H9 (cell line): ENCODE results near the gene PCCA. TPM values are rescaled to one million over a fixed set of nuclear protein-coding genes. Genes with fewer than 3 reads are reported as not detected.
A peak's percentile ranks its signal among the peaks of the same experiment; 100 is the strongest.

Source experiments
- DNase-seq: peaks from one replicate; pipeline ENCODE4 v3.0.0-alpha.2; 2017
- H2AFZ ChIP-seq: one replicate; pipeline ENCODE4 v1.6.1; 2013; ENCODE audit warnings: mild to moderate bottlenecking, low read length, control low read depth, moderate library complexity
- H2AK5ac ChIP-seq: 2 replicates; pipeline ENCODE4 v1.6.1; 2013; ENCODE audit warnings: low read length, control low read depth, mixed read lengths; ENCODE audit not compliant: insufficient read length
- H2BK120ac ChIP-seq: one replicate; pipeline ENCODE4 v1.6.1; 2013; ENCODE audit warnings: low read depth, mild to moderate bottlenecking, low read length, control low read depth, inconsistent platforms; ENCODE audit not compliant: poor library complexity, severe bottlenecking
- H2BK12ac ChIP-seq: 2 replicates; pipeline ENCODE4 v1.6.1; 2013; ENCODE audit warnings: low read length, control low read depth, mixed read lengths, low read depth; ENCODE audit not compliant: insufficient read length
- H2BK15ac ChIP-seq: 2 replicates; pipeline ENCODE4 v1.6.1; 2013; ENCODE audit warnings: low read depth, low read length, control low read depth
- H2BK20ac ChIP-seq: one replicate; pipeline ENCODE4 v1.6.1; 2013; ENCODE audit warnings: low read depth, mild to moderate bottlenecking, low read length, control low read depth, inconsistent platforms; ENCODE audit not compliant: poor library complexity, severe bottlenecking
- H2BK5ac ChIP-seq: 2 replicates; pipeline ENCODE4 v1.6.1; 2013; ENCODE audit warnings: low read length, control low read depth, mixed read lengths; ENCODE audit not compliant: insufficient read length
- H3K14ac ChIP-seq: 2 replicates; pipeline ENCODE4 v1.6.1; 2013; ENCODE audit warnings: low read length, control low read depth; ENCODE audit not compliant: insufficient read depth
- H3K18ac ChIP-seq: 2 replicates; pipeline ENCODE4 v1.6.1; 2013; ENCODE audit warnings: low read depth, mild to moderate bottlenecking, mixed read lengths, low read length, control low read depth; ENCODE audit not compliant: insufficient read length
- H3K23ac ChIP-seq: 2 replicates; pipeline ENCODE4 v1.6.1; 2013; ENCODE audit warnings: low read length, control low read depth, mixed read lengths, low read depth; ENCODE audit not compliant: insufficient read length
- H3K23me2 ChIP-seq: 2 replicates; pipeline ENCODE4 v1.6.1; 2013; ENCODE audit warnings: low read depth, mild to moderate bottlenecking, mixed read lengths, low read length, control low read depth; ENCODE audit not compliant: insufficient read length, poor library complexity, severe bottlenecking
- H3K27ac ChIP-seq: 2 replicates; pipeline ENCODE4 v1.5.1; 2013; ENCODE audit warnings: low read length, control low read depth, mixed read lengths, low read depth; ENCODE audit not compliant: insufficient read length
- H3K27me3 ChIP-seq: 2 replicates; pipeline ENCODE4 v1.6.1; 2013; ENCODE audit warnings: low read length, control low read depth, inconsistent platforms; ENCODE audit not compliant: insufficient read depth
- H3K4ac ChIP-seq: 2 replicates; pipeline ENCODE4 v1.6.1; 2013; ENCODE audit warnings: low read depth, mild to moderate bottlenecking, control low read depth, inconsistent platforms, low read length, moderate library complexity
- H3K4me1 ChIP-seq: 2 replicates; pipeline ENCODE4 v1.6.1; 2013; ENCODE audit warnings: low read length, control low read depth, inconsistent platforms; ENCODE audit not compliant: insufficient read depth
- H3K4me2 ChIP-seq: 2 replicates; pipeline ENCODE4 v1.6.1; 2013; ENCODE audit warnings: low read length, control low read depth, mixed read lengths; ENCODE audit not compliant: insufficient read length, insufficient read depth
- H3K56ac ChIP-seq: 2 replicates; pipeline ENCODE4 v1.6.1; 2013; ENCODE audit warnings: low read depth, mild to moderate bottlenecking, mixed read lengths, low read length, control low read depth; ENCODE audit not compliant: insufficient read length
- H3K79me1 ChIP-seq: 2 replicates; pipeline ENCODE4 v1.6.1; 2013; ENCODE audit warnings: low read depth, mild to moderate bottlenecking, moderate library complexity, low read length, control low read depth, inconsistent platforms; ENCODE audit not compliant: insufficient read depth, poor library complexity, severe bottlenecking
- H3K79me2 ChIP-seq: 2 replicates; pipeline ENCODE4 v1.6.1; 2013; ENCODE audit warnings: low read length, control low read depth, inconsistent platforms; ENCODE audit not compliant: insufficient read depth
- H3K9ac ChIP-seq: 2 replicates; pipeline ENCODE4 v1.6.1; 2013; ENCODE audit warnings: low read length, control low read depth, mixed read lengths; ENCODE audit not compliant: insufficient read length; ENCODE audit errors: extremely low read depth
- H3K9me3 ChIP-seq: one replicate; pipeline ENCODE4 v1.6.1; 2013; ENCODE audit warnings: low read depth, low read length, inconsistent platforms; ENCODE audit not compliant: control insufficient read depth
- H3T11ph ChIP-seq: one replicate; pipeline ENCODE4 v1.6.1; 2013; ENCODE audit warnings: mild to moderate bottlenecking, low read length, control low read depth, inconsistent platforms
- H4K20me1 ChIP-seq: one replicate; pipeline ENCODE4 v1.6.1; 2013; ENCODE audit not compliant: control insufficient read depth, insufficient read length, insufficient read depth
- H4K5ac ChIP-seq: 2 replicates; pipeline ENCODE4 v1.6.1; 2013; ENCODE audit warnings: low read depth, mild to moderate bottlenecking, mixed read lengths, low read length, control low read depth; ENCODE audit not compliant: insufficient read length
- H4K8ac ChIP-seq: replicated peaks from 2 replicates; pipeline ENCODE4 v1.6.1; 2013; ENCODE audit warnings: low read length, control low read depth, mixed read lengths, low read depth; ENCODE audit not compliant: insufficient read length
- H4K91ac ChIP-seq: 2 replicates; pipeline ENCODE4 v1.6.1; 2013; ENCODE audit warnings: low read depth, mild to moderate bottlenecking, moderate library complexity, mixed read lengths, low read length, control low read depth; ENCODE audit not compliant: insufficient read length
- H3K27ac Mint-ChIP-seq, 3 experiments: 2 replicates in 2 of 3; 3 replicates in 1 of 3; pipeline ENCODE4 v1.8.0; 2020 to 2021; ENCODE audit warnings: mixed read lengths in 3 of 3, mild to moderate bottlenecking in 1 of 3, moderate library complexity in 1 of 3
- H3K27me3 Mint-ChIP-seq: 2 replicates; pipeline ENCODE4 v1.8.0; 2021; ENCODE audit warnings: low read depth, mild to moderate bottlenecking, moderate library complexity, mixed read lengths
- H3K36me3 Mint-ChIP-seq, 3 experiments: 2 replicates in 2 of 3; 3 replicates in 1 of 3; pipeline ENCODE4 v1.8.0; 2020 to 2021; ENCODE audit warnings: low read depth in 3 of 3, mixed read lengths in 3 of 3; ENCODE audit not compliant: insufficient read depth in 1 of 3
- H3K4me1 Mint-ChIP-seq, 2 experiments: 2 replicates each; pipeline ENCODE4 v1.8.0; 2020; ENCODE audit warnings: mixed read lengths in 2 of 2
- H3K4me3 Mint-ChIP-seq, 2 experiments: 2 replicates in 1 of 2; 3 replicates in 1 of 2; pipeline ENCODE4 v1.8.0; 2020 to 2021; ENCODE audit warnings: mild to moderate bottlenecking in 2 of 2, mixed read lengths in 2 of 2, moderate library complexity in 1 of 2
- H3K9me3 Mint-ChIP-seq, 2 experiments: 2 replicates in 1 of 2; 3 replicates in 1 of 2; pipeline ENCODE4 v1.8.0; 2020; ENCODE audit warnings: mild to moderate bottlenecking in 2 of 2, mixed read lengths in 2 of 2, moderate library complexity in 1 of 2
- WGBS: extraction: QIAGEN DNeasy Blood & Tissue Kit; methylation state at CpG from one replicate; pipeline ENCODE4 v1.1.7; 2013; ENCODE audit warnings: missing lambda C conversion rate, low lambda C conversion rate, mixed read lengths; ENCODE audit not compliant: insufficient read length; ENCODE audit errors: extremely low coverage; 5-methylcytosine and 5-hydroxymethylcytosine counted together
- total RNA-seq: library from RNA; stranded (reverse); gene quantifications from 2 replicates; pipeline ENCODE4 v1.2.1, GENCODE V29; 2021
- TF ChIP-seq, protein P1 (sequence below): fragments of 200-600 bp; sonication (generic); conservative IDR thresholded peaks from 3 replicates; pipeline ENCODE4 v1.8.0; 2021; ENCODE audit warnings: antibody characterized with exemption, mild to moderate bottlenecking

PCCA gene
- total RNA-seq, 1 experiment from 2014 or later, result 56.5 TPM

- no peak overlapping the region for H2BK20ac ChIP-seq
- H3K23me2 ChIP-seq, result no peaks in the 10 kb centered on the region
- TF ChIP-seq, protein P1, sequence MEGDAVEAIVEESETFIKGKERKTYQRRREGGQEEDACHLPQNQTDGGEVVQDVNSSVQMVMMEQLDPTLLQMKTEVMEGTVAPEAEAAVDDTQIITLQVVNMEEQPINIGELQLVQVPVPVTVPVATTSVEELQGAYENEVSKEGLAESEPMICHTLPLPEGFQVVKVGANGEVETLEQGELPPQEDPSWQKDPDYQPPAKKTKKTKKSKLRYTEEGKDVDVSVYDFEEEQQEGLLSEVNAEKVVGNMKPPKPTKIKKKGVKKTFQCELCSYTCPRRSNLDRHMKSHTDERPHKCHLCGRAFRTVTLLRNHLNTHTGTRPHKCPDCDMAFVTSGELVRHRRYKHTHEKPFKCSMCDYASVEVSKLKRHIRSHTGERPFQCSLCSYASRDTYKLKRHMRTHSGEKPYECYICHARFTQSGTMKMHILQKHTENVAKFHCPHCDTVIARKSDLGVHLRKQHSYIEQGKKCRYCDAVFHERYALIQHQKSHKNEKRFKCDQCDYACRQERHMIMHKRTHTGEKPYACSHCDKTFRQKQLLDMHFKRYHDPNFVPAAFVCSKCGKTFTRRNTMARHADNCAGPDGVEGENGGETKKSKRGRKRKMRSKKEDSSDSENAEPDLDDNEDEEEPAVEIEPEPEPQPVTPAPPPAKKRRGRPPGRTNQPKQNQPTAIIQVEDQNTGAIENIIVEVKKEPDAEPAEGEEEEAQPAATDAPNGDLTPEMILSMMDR, result no peak
- H3K14ac ChIP-seq, result no peak overlapping the region
- no peaks in the 10 kb centered on the region for H3K27me3 ChIP-seq
- no peak overlapping the region for H4K91ac ChIP-seq
- peaks cover 21 to 33% (median 26%) of the 10 kb centered on the region in 3 experiments for H3K36me3 Mint-ChIP-seq
- H3K4me1 ChIP-seq, result peaks cover 6% of the 10 kb centered on the region; the same call in 1 of the 2 replicates
- H2BK12ac ChIP-seq, result no peak overlapping the region
- no peak overlapping the region for H2BK5ac ChIP-seq
- no peak overlapping the region for H2BK120ac ChIP-seq
- peak overlapping the region; percentile 84 to 97 (median 90); a peak in 6 of 7 replicates for H3K27ac Mint-ChIP-seq
- no peak overlapping the region for H3K4me2 ChIP-seq
- H4K20me1 ChIP-seq, result no peaks in the 10 kb centered on the region
- no peak overlapping the region for H3K4ac ChIP-seq
- no peak overlapping the region for H4K5ac ChIP-seq
- H3K79me2 ChIP-seq, result no peaks in the 10 kb centered on the region
- H3K56ac ChIP-seq, result no peak overlapping the region
- H3K23ac ChIP-seq, result no peak overlapping the region
- H3K79me1 ChIP-seq, result no peaks in the 10 kb centered on the region
- DNase-seq, result no peak
- H3T11ph ChIP-seq, result no peak overlapping the region
- H3K9ac ChIP-seq, result no peak overlapping the region
- no peak overlapping the region for H2AK5ac ChIP-seq
- peaks cover 0 to 2% of the 10 kb centered on the region in 2 experiments; a peak in 1 of 5 replicates for H3K9me3 Mint-ChIP-seq
- H2BK15ac ChIP-seq, result no peak overlapping the region
- H2AFZ ChIP-seq, result no peak overlapping the region
- peak overlapping the region; percentile 41 for H3K27ac ChIP-seq
- no peak overlapping the region for H4K8ac ChIP-seq
- no peak overlapping the region for H3K18ac ChIP-seq
- WGBS, result no CpG with 5 or more reads among the region's 4 CpGs
- no peak overlapping the region for H3K4me3 Mint-ChIP-seq
- H3K4me1 Mint-ChIP-seq, result peaks cover 39 to 49% of the 10 kb centered on the region in 2 experiments
- H3K9me3 ChIP-seq, result no peaks in the 10 kb centered on the region
- H3K27me3 Mint-ChIP-seq, result no peaks in the 10 kb centered on the region
Measured at GRCh38 chr13:100147825-100148224, 58.9 kb downstream of the PCCA start.
